Gastroesophageal sphincter (tissue), 3 donors: ENCODE data around the gene HBP1.
A peak's percentile ranks its signal among the peaks of the same experiment; 100 is the strongest.

ENCODE experiments used
- POLR2A ChIP-seq, 2 donors: fragments of 450-650 bp; IDR thresholded peaks; one replicate each; pipeline ENCODE4 v1.6.1; 2017; ENCODE audit warnings: antibody characterized with exemption in 2 of 2, mild to moderate bottlenecking in 2 of 2, moderate library complexity in 1 of 2
- TF ChIP-seq, protein P1 (sequence below), 4 experiments: fragments of 200-600 bp in 2 of 4; fragments of 450-650 bp in 2 of 4; sonication (generic) in 1 of 4; IDR thresholded peaks; one replicate each; pipeline ENCODE4 v1.5.1; 2017 to 2019; ENCODE audit warnings: antibody characterized with exemption in 4 of 4, mild to moderate bottlenecking in 2 of 4, moderate library complexity in 2 of 4

DNA sequence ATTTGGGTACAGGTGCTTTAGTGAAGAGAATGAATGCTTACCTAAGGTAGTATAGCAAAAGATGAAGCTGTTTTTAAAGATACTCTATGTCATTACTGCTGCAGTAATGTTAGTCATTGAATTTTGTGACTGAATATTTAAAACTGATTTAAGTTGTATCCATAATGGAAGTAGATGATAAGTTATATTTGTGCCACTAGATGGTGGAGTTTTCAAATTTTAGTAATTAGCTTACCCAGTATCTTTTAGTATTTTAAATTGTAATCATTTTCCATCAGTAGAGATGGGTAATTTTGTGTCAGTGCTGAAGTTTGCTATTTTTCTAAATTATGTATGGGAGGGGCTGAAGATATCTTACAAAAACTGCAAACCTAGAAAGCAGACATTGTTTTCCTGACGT is 25.2 kb downstream of the HBP1 start:
- TF ChIP-seq POLR2A (IDR thresholded peaks at IDR 0.05) = no peak
- TF ChIP-seq, protein P1, sequence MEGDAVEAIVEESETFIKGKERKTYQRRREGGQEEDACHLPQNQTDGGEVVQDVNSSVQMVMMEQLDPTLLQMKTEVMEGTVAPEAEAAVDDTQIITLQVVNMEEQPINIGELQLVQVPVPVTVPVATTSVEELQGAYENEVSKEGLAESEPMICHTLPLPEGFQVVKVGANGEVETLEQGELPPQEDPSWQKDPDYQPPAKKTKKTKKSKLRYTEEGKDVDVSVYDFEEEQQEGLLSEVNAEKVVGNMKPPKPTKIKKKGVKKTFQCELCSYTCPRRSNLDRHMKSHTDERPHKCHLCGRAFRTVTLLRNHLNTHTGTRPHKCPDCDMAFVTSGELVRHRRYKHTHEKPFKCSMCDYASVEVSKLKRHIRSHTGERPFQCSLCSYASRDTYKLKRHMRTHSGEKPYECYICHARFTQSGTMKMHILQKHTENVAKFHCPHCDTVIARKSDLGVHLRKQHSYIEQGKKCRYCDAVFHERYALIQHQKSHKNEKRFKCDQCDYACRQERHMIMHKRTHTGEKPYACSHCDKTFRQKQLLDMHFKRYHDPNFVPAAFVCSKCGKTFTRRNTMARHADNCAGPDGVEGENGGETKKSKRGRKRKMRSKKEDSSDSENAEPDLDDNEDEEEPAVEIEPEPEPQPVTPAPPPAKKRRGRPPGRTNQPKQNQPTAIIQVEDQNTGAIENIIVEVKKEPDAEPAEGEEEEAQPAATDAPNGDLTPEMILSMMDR (IDR thresholded peaks at IDR 0.05) = peak in 1 of 4 experiments; percentile 9
